Measurements from ENCODE around the gene RNF181.

DNA sequence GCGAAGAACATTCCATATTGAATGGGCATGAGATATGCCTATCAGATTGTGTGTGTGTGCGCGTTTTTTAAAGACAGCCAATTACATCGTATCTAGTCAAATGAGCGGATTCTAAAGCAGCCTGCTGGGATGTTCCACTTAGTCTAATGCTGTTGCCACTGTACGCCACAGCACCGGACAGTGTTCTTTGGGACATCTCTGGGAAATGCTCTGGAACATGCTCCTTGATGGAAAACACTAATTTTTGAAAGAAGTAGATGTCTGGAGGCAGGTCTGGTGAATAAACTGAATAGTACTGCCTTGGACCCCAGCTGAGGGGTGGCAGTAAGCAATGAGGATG lies 10.5 kb downstream of the RNF181 start:
- TF ChIP-seq POLR2A (IDR thresholded peaks at IDR 0.05) = no peak
- TF ChIP-seq, protein P1, sequence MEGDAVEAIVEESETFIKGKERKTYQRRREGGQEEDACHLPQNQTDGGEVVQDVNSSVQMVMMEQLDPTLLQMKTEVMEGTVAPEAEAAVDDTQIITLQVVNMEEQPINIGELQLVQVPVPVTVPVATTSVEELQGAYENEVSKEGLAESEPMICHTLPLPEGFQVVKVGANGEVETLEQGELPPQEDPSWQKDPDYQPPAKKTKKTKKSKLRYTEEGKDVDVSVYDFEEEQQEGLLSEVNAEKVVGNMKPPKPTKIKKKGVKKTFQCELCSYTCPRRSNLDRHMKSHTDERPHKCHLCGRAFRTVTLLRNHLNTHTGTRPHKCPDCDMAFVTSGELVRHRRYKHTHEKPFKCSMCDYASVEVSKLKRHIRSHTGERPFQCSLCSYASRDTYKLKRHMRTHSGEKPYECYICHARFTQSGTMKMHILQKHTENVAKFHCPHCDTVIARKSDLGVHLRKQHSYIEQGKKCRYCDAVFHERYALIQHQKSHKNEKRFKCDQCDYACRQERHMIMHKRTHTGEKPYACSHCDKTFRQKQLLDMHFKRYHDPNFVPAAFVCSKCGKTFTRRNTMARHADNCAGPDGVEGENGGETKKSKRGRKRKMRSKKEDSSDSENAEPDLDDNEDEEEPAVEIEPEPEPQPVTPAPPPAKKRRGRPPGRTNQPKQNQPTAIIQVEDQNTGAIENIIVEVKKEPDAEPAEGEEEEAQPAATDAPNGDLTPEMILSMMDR (IDR thresholded peaks at IDR 0.05) = no peak
- no peak for TF ChIP-seq EP300 (IDR thresholded peaks at IDR 0.05)
- no peak for TF ChIP-seq POLR2AphosphoS5 (IDR thresholded peaks at IDR 0.05)

All from suprapubic skin (tissue), 4 donors.